Upper lobe of right lung (tissue), 1 donor: ENCODE results near the gene RAB40C. TPM values are rescaled to one million over a fixed set of nuclear protein-coding genes. Genes with fewer than 3 reads are reported as not detected.

Source experiments
- ATAC-seq: fragments of 200-7000 bp; cut with Tn5 transposase; one replicate; pipeline ENCODE4 v1.9.1; 2020; ENCODE audit warnings: mild to moderate bottlenecking, moderate library complexity
- DNase-seq: peaks from one replicate; pipeline ENCODE4 v3.0.0-alpha.2; 2020
- H3K27ac ChIP-seq: fragments of 200-600 bp; one replicate; pipeline ENCODE4 v1.8.0; 2022
- H3K27me3 ChIP-seq: fragments of 200-600 bp; one replicate; pipeline ENCODE4 v1.8.0; 2022; ENCODE audit warnings: mild to moderate bottlenecking
- H3K36me3 ChIP-seq: fragments of 200-600 bp; one replicate; pipeline ENCODE4 v1.8.0; 2022
- H3K4me1 ChIP-seq: fragments of 200-600 bp; one replicate; pipeline ENCODE4 v1.8.0; 2022
- H3K4me3 ChIP-seq: fragments of 200-600 bp; one replicate; pipeline ENCODE4 v1.8.0; 2022; ENCODE audit warnings: mild to moderate bottlenecking
- H3K9me3 ChIP-seq: fragments of 200-600 bp; one replicate; pipeline ENCODE4 v1.8.0; 2022
- intact Hi-C: fragments of 100-400 bp; cut with DNase I; formaldehyde crosslinking; loops from one replicate; pipeline ENCODE4 v1.11.0; 2022
- total RNA-seq: library from RNA; stranded (reverse); fragmentation: NEBNext Ultra II Directional; extraction: Animal tissue kit (Norgen Biotek cat#: 25700); gene quantifications from one replicate; pipeline ENCODE4 v1.2.1, GENCODE V29; 2021
- TF ChIP-seq, protein P1 (sequence below): fragments of 200-600 bp; IDR thresholded peaks from one replicate; pipeline ENCODE4 v1.8.0; 2022; ENCODE audit warnings: antibody characterized with exemption
- donor health status: DM: no; HTN: yes; CAD: no; lungs with severe emphysema.

The RAB40C gene
- total RNA-seq, 1 donor from 2014 or later = 47.6 TPM

DNA sequence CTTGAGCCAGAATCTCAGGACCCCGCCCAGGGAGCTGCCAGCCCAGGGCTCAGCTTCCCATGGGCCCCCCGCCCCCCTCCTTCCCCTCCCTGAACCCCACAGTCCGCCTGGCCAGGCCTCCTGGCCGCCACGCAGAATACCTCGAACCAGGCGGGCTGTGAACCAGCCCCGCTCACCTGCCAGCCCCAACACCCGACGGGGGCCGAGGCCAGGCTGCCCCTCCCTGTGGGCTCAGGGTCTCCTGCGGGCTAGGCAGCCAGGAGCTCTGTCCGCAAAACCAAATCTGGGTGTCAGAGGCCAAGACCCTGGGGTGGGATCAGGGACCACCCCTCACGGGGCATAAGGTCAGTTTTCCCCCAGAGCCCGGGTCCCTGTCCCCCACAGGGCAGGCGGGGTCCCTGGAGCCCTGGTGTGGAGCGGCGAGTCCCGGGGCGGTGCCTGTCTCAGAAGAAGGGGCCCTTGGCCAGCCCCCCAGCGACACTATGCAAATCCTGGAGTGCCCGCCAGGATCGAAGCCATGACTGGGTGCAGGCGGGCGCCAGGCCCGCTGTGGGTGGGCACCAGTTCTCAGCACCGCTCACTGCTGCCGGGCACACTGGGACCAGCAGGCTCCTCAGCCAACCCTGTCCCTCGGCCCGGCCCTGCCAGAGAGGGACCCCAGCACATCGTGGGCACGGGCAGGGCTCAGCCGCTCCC is 36.1 kb upstream of the RAB40C start:
- Histone ChIP-seq H3K4me1 (no peaks in the 10 kb centered on the region), H3K9me3 (no peaks in the 10 kb centered on the region), H3K36me3 (peaks cover 20% of the 10 kb centered on the region), H3K27me3 (peaks cover 3% of the 10 kb centered on the region), H3K4me3 (no peak overlapping the region), H3K27ac (no peak overlapping the region)
- DNase-seq (no peak), ATAC-seq (no peak)
- TF ChIP-seq, protein P1, sequence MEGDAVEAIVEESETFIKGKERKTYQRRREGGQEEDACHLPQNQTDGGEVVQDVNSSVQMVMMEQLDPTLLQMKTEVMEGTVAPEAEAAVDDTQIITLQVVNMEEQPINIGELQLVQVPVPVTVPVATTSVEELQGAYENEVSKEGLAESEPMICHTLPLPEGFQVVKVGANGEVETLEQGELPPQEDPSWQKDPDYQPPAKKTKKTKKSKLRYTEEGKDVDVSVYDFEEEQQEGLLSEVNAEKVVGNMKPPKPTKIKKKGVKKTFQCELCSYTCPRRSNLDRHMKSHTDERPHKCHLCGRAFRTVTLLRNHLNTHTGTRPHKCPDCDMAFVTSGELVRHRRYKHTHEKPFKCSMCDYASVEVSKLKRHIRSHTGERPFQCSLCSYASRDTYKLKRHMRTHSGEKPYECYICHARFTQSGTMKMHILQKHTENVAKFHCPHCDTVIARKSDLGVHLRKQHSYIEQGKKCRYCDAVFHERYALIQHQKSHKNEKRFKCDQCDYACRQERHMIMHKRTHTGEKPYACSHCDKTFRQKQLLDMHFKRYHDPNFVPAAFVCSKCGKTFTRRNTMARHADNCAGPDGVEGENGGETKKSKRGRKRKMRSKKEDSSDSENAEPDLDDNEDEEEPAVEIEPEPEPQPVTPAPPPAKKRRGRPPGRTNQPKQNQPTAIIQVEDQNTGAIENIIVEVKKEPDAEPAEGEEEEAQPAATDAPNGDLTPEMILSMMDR = no peak
- intact Hi-C loops = no loop called here

DNA sequence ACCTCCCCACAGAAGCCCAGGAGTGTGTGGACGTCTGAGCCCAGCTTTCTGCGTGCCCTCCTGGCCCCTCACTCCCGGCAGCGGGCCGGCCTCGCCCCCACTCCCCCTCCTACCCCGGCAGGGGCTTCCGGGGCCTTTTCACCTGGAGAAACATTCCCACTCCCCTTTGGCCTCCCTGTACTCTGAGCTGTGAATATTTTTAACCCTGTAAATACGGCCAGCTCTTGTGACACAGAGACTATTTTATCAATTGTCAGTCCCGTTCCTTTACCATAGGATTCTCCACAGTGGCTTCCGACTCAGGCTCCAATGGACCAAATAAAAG is 35.6 kb upstream of the RAB40C start:
- H3K27ac ChIP-seq = no peak overlapping the region
- DNase-seq (no peak), ATAC-seq (no peak)
- TF ChIP-seq, protein P1 = no peak
- H3K4me3 ChIP-seq = no peak overlapping the region
- peaks cover 17% of the 10 kb centered on the region for H3K36me3 ChIP-seq
- no peaks in the 10 kb centered on the region for H3K9me3 ChIP-seq
- no peaks in the 10 kb centered on the region for H3K4me1 ChIP-seq
- intact Hi-C loops = no loop called here
- peaks cover 9% of the 10 kb centered on the region for H3K27me3 ChIP-seq

DNA sequence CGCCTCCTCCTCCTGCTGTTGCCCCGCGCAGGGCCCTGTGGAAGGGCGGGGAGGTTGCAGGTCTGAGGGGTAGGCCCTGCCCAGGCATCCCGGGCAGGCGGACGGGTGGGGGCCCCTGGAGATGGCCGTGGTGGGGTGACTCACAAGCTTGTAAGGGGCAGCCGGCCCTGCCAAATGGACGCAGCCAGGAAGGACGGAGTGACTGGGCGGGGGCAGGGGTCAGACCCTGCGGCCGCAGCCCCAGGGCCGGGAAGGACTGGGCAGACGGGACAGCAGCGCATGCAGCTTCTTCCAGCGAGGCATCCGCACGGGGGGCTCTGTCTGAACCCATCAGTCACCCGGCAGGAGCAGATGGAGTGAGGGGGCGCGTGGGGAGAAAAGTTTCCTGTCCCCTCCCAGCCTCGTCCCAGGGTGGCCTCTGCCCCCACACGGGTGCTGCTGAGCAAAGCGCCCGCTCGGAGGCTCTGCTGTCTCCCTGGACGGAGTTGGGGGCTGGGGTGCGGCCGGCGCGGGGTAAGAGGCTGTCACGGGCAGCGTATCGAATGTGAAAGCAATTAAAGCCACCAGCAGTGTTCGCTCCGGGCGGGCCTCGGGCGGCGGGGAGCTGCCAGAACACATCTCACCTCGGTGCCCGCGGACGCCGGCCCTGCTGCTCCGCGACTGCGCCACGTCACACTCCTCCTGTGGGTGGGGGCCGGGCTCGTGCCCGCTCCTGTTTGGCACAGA is 35.1 kb upstream of the RAB40C start:
- peaks cover 17% of the 10 kb centered on the region for H3K36me3 ChIP-seq
- H3K27ac ChIP-seq = no peak overlapping the region
- TF ChIP-seq, protein P1 = no peak
- ATAC-seq (no peak), DNase-seq (no peak)
- H3K4me3 ChIP-seq = no peak overlapping the region
- no peaks in the 10 kb centered on the region for H3K9me3 ChIP-seq
- intact Hi-C loops = no loop called here
- H3K4me1 ChIP-seq = no peaks in the 10 kb centered on the region
- peaks cover 14% of the 10 kb centered on the region for H3K27me3 ChIP-seq

DNA sequence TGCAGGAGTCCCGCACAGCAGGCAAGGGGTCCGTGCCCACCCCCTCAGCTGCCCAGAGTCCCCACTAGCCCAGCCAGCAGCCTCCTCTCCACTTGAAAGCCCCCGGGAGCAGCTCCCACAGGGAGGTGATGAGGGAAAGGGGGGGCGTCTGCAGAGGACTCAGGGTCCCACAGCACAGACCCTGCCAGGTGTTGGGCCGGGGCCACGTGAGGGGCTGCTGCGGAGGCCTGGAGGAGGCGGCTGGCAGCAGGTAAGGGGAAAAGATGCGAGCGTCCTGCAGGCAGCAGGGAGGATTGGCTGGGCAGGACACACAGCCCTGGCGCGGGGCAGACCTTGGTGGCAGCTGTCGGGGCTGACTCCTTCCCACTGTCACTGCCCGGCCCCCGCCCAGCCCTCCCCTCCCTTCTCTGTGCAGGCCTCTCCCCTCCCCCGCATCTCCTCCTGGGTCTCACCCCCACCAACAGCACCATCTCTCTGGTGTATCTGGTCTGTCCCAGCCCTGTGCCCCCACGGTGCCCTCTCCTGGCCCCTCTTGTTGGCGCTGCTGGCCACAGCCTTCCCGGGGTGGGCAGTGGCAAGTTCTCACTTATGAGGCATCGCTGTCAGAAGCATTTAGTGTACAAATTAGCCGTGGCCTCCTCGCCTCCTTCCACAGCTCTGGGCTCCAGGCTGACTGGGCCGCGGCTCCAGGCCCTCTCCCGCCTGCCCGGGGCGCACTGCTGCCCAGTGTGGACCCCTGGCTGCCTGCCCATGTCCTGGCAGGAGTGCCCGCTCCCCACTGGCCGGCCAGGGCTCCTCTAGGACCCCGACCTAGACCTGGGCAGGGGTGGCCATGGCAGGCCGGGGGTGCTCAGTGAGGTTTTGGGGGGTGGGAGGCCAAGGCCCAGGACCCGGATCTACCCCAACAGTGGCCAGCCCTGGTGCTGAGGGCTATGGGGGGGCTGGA is 34.1 kb upstream of the RAB40C start:
- peaks cover 17% of the 10 kb centered on the region for H3K36me3 ChIP-seq
- no peak for ATAC-seq
- no peaks in the 10 kb centered on the region for H3K4me1 ChIP-seq
- H3K9me3 ChIP-seq = no peaks in the 10 kb centered on the region
- TF ChIP-seq, protein P1 = no peak
- DNase-seq = no peak
- intact Hi-C loops = no loop called here
- H3K27me3 ChIP-seq = peaks cover 16% of the 10 kb centered on the region
- no peak overlapping the region for H3K4me3 ChIP-seq
- no peak overlapping the region for H3K27ac ChIP-seq

DNA sequence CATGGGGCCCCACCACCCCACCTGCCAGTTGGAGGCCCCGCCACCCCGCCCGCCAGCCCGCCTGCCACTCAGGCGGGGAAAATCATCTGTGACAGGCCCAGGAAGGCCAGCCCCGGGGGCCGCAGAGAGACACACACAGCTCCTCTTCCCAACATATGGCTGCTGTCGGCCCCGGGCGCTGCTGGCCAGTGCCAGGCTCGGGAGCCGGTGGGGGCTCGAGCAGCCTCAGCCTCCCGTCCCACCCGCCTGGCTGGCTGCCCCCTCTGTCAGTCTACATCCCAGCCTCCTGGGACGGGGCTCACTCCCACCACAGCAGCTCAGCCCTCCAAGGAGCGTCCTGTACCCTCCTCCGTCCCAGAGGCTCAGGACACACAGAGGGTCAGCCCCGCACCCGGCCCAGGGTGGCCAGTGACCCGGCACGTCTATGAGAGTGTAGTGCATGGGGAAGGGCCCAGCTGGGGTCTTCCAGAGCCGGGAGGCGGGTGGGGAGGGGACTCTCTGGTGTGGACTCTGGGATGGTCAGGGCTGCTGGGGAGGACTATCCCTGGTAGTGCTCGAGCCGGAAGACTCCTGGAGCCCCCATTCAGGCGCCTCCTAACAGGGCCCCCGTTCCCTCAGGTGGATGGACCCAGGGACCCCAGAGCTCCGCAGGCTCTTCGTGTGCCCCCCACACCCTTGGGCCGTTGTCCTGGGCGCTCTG is 33.2 kb upstream of the RAB40C start:
- intact Hi-C loops = no loop called here
- peaks cover 25% of the 10 kb centered on the region for H3K27me3 ChIP-seq
- no peaks in the 10 kb centered on the region for H3K9me3 ChIP-seq
- H3K4me3 ChIP-seq = no peak overlapping the region
- ATAC-seq (no peak), DNase-seq (no peak)
- TF ChIP-seq, protein P1 = no peak
- no peaks in the 10 kb centered on the region for H3K4me1 ChIP-seq
- H3K36me3 ChIP-seq = peaks cover 13% of the 10 kb centered on the region
- H3K27ac ChIP-seq = no peak overlapping the region
